Breast epithelium (tissue), 3 donors: ENCODE results near the gene GABARAPL2.

Experiments used
- CTCF ChIP-seq, 3 donors: fragments of 450-650 bp; IDR thresholded peaks; one replicate each; pipeline ENCODE4 v1.5.1; 2016 to 2017; ENCODE audit warnings: antibody characterized with exemption in 3 of 3, mild to moderate bottlenecking in 3 of 3, moderate library complexity in 3 of 3
- POLR2AphosphoS5 ChIP-seq, 3 donors: sonication (generic); formaldehyde crosslinking; IDR thresholded peaks; one replicate each; pipeline ENCODE4 v1.6.1; 2017; ENCODE audit warnings: antibody characterized with exemption in 3 of 3

- TF ChIP-seq CTCF (IDR thresholded peaks at IDR 0.05) = no peak
- TF ChIP-seq POLR2AphosphoS5 (IDR thresholded peaks at IDR 0.05) = no peak
Measured at GRCh38 chr16:75620326-75621169, 54.4 kb downstream of the GABARAPL2 start.
